ENCODE results near the gene DLK2.
"Not testable (repeated sequence)": the region's sequence is repeated elsewhere in the genome, so short reads cannot be mapped to it uniquely, and the experiment has no call there.

DLK2 gene

GRCh38 chr6:43500921-43501320, 45.6 kb upstream of the DLK2 start:
- H3K36me3 ChIP-seq (replicated peaks in 1 of 2; ENCODE audit: control insufficient read depth in 2 of 2, insufficient read depth in 2 of 2, low read length in 2 of 2) = peaks cover 56 to 85% of the 10 kb centered on the region in 2 donors

GRCh38 chr6:43499028-43499815, 43.9 kb upstream of the DLK2 start:
- Histone ChIP-seq H2BK120ac (ENCODE audit: low read depth, low read length) (no peak overlapping the region), H3K4me3 (ENCODE audit: low read length in 2 of 2) (no peak overlapping the region), H3K14ac (ENCODE audit: low read length) (no peak overlapping the region), H3K4me1 (ENCODE audit: control insufficient read depth in 2 of 2, insufficient read depth in 1 of 2, low read depth in 1 of 2, low read length in 2 of 2) (peaks cover 7 to 15% of the 10 kb centered on the region in 2 donors), H4K8ac (ENCODE audit: low read depth, low read length) (no peak overlapping the region), H2BK15ac (ENCODE audit: low read length) (no peak overlapping the region), H2BK12ac (ENCODE audit: low read length) (no peak overlapping the region), H3K18ac (ENCODE audit: low read length) (no peak overlapping the region), H3K27me3 (ENCODE audit: control insufficient read depth in 3 of 3, insufficient read depth in 3 of 3, low read depth in 1 of 3, low read length in 3 of 3) (no peaks in the 10 kb centered on the region), H3K36me3 (replicated peaks in 1 of 2; ENCODE audit: control insufficient read depth in 2 of 2, insufficient read depth in 2 of 2, low read length in 2 of 2) (peaks cover 46 to 75% of the 10 kb centered on the region in 2 donors), H3K9me3 (replicated peaks in 1 of 2; ENCODE audit: control insufficient read depth in 2 of 2, insufficient read depth in 1 of 2, low read depth in 1 of 2, low read length in 2 of 2) (peaks cover 0 to 2% of the 10 kb centered on the region in 2 donors), H3K4ac (ENCODE audit: low read length) (no peak overlapping the region), H2AFZ (ENCODE audit: low read length) (no peak overlapping the region), H2AK5ac (ENCODE audit: low read depth, low read length) (no peak overlapping the region), H2BK5ac (ENCODE audit: low read length) (no peak overlapping the region), H3K4me2 (ENCODE audit: insufficient read depth, low read length, poor library complexity, severe bottlenecking) (no peak overlapping the region), H4K91ac (ENCODE audit: low read depth, low read length, poor library complexity) (no peak overlapping the region), H3K23ac (ENCODE audit: low read depth, low read length, poor library complexity) (no peak overlapping the region), H3K27ac (replicated peaks; ENCODE audit: low read length) (no peak overlapping the region), H3K79me1 (ENCODE audit: low read depth, low read length) (peaks cover 10% of the 10 kb centered on the region), H3K9ac (ENCODE audit: low read depth, low read length, poor library complexity) (no peak overlapping the region)
- no peak for DNase-seq (ENCODE audit: low spot score)
- WGBS, 2 donors (ENCODE audit: extremely low coverage in 2 of 2, insufficient read length in 2 of 2, insufficient replicate concordance in 1 of 2) = no CpG with 5 or more reads among the region's 12 CpGs

More at GRCh38 chr6:43500921-43501320, 45.6 kb upstream of the DLK2 start:
- H3K4me2 ChIP-seq (ENCODE audit: insufficient read depth, low read length, poor library complexity, severe bottlenecking) = no peak overlapping the region
- no peak overlapping the region for H3K4me3 ChIP-seq (ENCODE audit: low read length in 2 of 2)
- no peak overlapping the region for H2AK5ac ChIP-seq (ENCODE audit: low read depth, low read length)
- H3K18ac ChIP-seq (ENCODE audit: low read length) = no peak overlapping the region
- no peak overlapping the region for H3K9ac ChIP-seq (ENCODE audit: low read depth, low read length, poor library complexity)
- no peak overlapping the region for H3K23ac ChIP-seq (ENCODE audit: low read depth, low read length, poor library complexity)
- H2BK120ac ChIP-seq (ENCODE audit: low read depth, low read length) = no peak overlapping the region
- no peak overlapping the region for H2BK12ac ChIP-seq (ENCODE audit: low read length)
- no peak overlapping the region for H2BK5ac ChIP-seq (ENCODE audit: low read length)
- H3K27me3 ChIP-seq (ENCODE audit: control insufficient read depth in 3 of 3, insufficient read depth in 3 of 3, low read depth in 1 of 3, low read length in 3 of 3) = no peaks in the 10 kb centered on the region
- no peak overlapping the region for H4K91ac ChIP-seq (ENCODE audit: low read depth, low read length, poor library complexity)
- no peak for DNase-seq (ENCODE audit: low spot score)
- H2AFZ ChIP-seq (ENCODE audit: low read length) = no peak overlapping the region
- peaks cover 2 to 5% of the 10 kb centered on the region in 2 donors for H3K4me1 ChIP-seq (ENCODE audit: control insufficient read depth in 2 of 2, insufficient read depth in 1 of 2, low read depth in 1 of 2, low read length in 2 of 2)
- no peak overlapping the region for H4K8ac ChIP-seq (ENCODE audit: low read depth, low read length)
- H3K9me3 ChIP-seq (replicated peaks in 1 of 2; ENCODE audit: control insufficient read depth in 2 of 2, insufficient read depth in 1 of 2, low read depth in 1 of 2, low read length in 2 of 2) = peaks cover 0 to 2% of the 10 kb centered on the region in 2 donors
- no peak overlapping the region for H3K27ac ChIP-seq (replicated peaks; ENCODE audit: low read length)
- H3K4ac ChIP-seq (ENCODE audit: low read length) = no peak overlapping the region
- no peak overlapping the region for H2BK15ac ChIP-seq (ENCODE audit: low read length)
- H3K79me1 ChIP-seq (ENCODE audit: low read depth, low read length) = peaks cover 9% of the 10 kb centered on the region
- H3K14ac ChIP-seq (ENCODE audit: low read length) = no peak overlapping the region
- no CpG with 5 or more reads among the region's 3 CpGs for WGBS, 2 donors (ENCODE audit: extremely low coverage in 2 of 2, insufficient read length in 2 of 2, insufficient replicate concordance in 1 of 2)

GRCh38 chr6:43498291-43498690, 42.9 kb upstream of the DLK2 start:
- H3K27ac ChIP-seq (replicated peaks; ENCODE audit: low read length); H3K18ac ChIP-seq (ENCODE audit: low read length); H3K9ac ChIP-seq (ENCODE audit: low read depth, low read length, poor library complexity); DNase-seq (ENCODE audit: low spot score); H2BK15ac ChIP-seq (ENCODE audit: low read length); H4K91ac ChIP-seq (ENCODE audit: low read depth, low read length, poor library complexity); H2AK5ac ChIP-seq (ENCODE audit: low read depth, low read length); H2AFZ ChIP-seq (ENCODE audit: low read length); H2BK5ac ChIP-seq (ENCODE audit: low read length); H2BK120ac ChIP-seq (ENCODE audit: low read depth, low read length); H4K8ac ChIP-seq (ENCODE audit: low read depth, low read length); H3K4me2 ChIP-seq (ENCODE audit: insufficient read depth, low read length, poor library complexity, severe bottlenecking); H3K4me3 ChIP-seq (ENCODE audit: low read length in 2 of 2); H3K14ac ChIP-seq (ENCODE audit: low read length); H3K23ac ChIP-seq (ENCODE audit: low read depth, low read length, poor library complexity); H2BK12ac ChIP-seq (ENCODE audit: low read length); H3K4ac ChIP-seq (ENCODE audit: low read length); H3K27me3 ChIP-seq (ENCODE audit: control insufficient read depth in 3 of 3, insufficient read depth in 3 of 3, low read depth in 1 of 3, low read length in 3 of 3); H3K9me3 ChIP-seq (replicated peaks in 1 of 2; ENCODE audit: control insufficient read depth in 2 of 2, insufficient read depth in 1 of 2, low read depth in 1 of 2, low read length in 2 of 2): not testable (repeated sequence)
- Histone ChIP-seq H3K36me3 (replicated peaks in 1 of 2; ENCODE audit: control insufficient read depth in 2 of 2, insufficient read depth in 2 of 2, low read length in 2 of 2) (peaks cover 41 to 68% of the 10 kb centered on the region in 2 donors), H3K4me1 (ENCODE audit: control insufficient read depth in 2 of 2, insufficient read depth in 1 of 2, low read depth in 1 of 2, low read length in 2 of 2) (peaks cover 7 to 15% of the 10 kb centered on the region in 2 donors), H3K79me1 (ENCODE audit: low read depth, low read length) (peaks cover 10% of the 10 kb centered on the region)
- WGBS, 2 donors (ENCODE audit: extremely low coverage in 2 of 2, insufficient read length in 2 of 2, insufficient replicate concordance in 1 of 2) = no CpG with 5 or more reads among the region's 5 CpGs

- Histone ChIP-seq H3K4me3 (ENCODE audit: low read length in 2 of 2) (no peak overlapping the region), H3K4ac (ENCODE audit: low read length) (no peak overlapping the region), H3K27ac (replicated peaks; ENCODE audit: low read length) (no peak overlapping the region), H3K36me3 (replicated peaks in 1 of 2; ENCODE audit: control insufficient read depth in 2 of 2, insufficient read depth in 2 of 2, low read length in 2 of 2) (peaks cover 35 to 62% of the 10 kb centered on the region in 2 donors), H2AK5ac (ENCODE audit: low read depth, low read length) (no peak overlapping the region), H3K4me1 (ENCODE audit: control insufficient read depth in 2 of 2, insufficient read depth in 1 of 2, low read depth in 1 of 2, low read length in 2 of 2) (peaks cover 7 to 15% of the 10 kb centered on the region in 2 donors), H3K79me1 (ENCODE audit: low read depth, low read length) (peaks cover 10% of the 10 kb centered on the region), H3K4me2 (ENCODE audit: insufficient read depth, low read length, poor library complexity, severe bottlenecking) (no peak overlapping the region), H3K9me3 (replicated peaks in 1 of 2; ENCODE audit: control insufficient read depth in 2 of 2, insufficient read depth in 1 of 2, low read depth in 1 of 2, low read length in 2 of 2) (no peaks in the 10 kb centered on the region), H4K91ac (ENCODE audit: low read depth, low read length, poor library complexity) (no peak overlapping the region), H2BK5ac (ENCODE audit: low read length) (no peak overlapping the region), H2AFZ (ENCODE audit: low read length) (no peak overlapping the region), H2BK120ac (ENCODE audit: low read depth, low read length) (no peak overlapping the region), H3K23ac (ENCODE audit: low read depth, low read length, poor library complexity) (no peak overlapping the region), H4K8ac (ENCODE audit: low read depth, low read length) (no peak overlapping the region), H3K9ac (ENCODE audit: low read depth, low read length, poor library complexity) (peak overlapping the region; percentile 30), H2BK15ac (ENCODE audit: low read length) (no peak overlapping the region), H3K18ac (ENCODE audit: low read length) (no peak overlapping the region), H3K14ac (ENCODE audit: low read length) (no peak overlapping the region), H3K27me3 (ENCODE audit: control insufficient read depth in 3 of 3, insufficient read depth in 3 of 3, low read depth in 1 of 3, low read length in 3 of 3) (no peaks in the 10 kb centered on the region), H2BK12ac (ENCODE audit: low read length) (no peak overlapping the region)
- no peak for DNase-seq (ENCODE audit: low spot score)
- WGBS, 2 donors (ENCODE audit: extremely low coverage in 2 of 2, insufficient read length in 2 of 2, insufficient replicate concordance in 1 of 2) = no CpG with 5 or more reads among the region's 12 CpGs
Observed at GRCh38 chr6:43497689-43498088, 42.3 kb upstream of the DLK2 start.
